ENCODE measurements around the gene GRIK4. TPM values are rescaled to one million over a fixed set of nuclear protein-coding genes. Genes with fewer than 3 reads are reported as not detected.

GRIK4 gene
- total and polyA plus RNA-seq, 2 of the 4 experiments (the other 2 are of a cell fraction): 0.18 to 0.38 TPM

DNA sequence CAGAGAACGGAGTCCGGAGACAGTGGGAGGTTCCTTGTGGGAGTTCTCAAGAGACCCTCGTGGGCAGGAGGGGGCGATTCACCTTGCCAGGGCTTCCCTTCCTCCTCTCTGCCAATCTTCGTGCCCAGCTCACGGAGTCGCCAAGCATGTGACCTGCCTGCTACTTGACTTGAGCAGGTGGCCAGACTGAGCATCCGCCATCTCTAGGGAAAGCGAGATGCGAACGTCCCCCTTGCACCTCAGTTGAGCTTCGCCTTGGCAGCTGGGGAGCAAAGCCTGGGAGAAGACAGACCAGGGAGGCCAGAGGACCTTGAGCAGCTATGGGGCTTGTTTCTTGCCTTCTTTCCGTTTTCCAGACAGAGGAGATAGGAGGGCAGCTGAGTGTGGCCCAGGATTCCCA lies 123.2 kb downstream of the GRIK4 start:
- BruUV-seq (replicated peaks): no TSS peak
- no peaks in the 10 kb centered on the region for H3K36me3 ChIP-seq (ENCODE audit: control insufficient read depth, insufficient read depth, low read length)
- in situ Hi-C loops (cut with MboI; ENCODE audit: low sequenced_read_pairs) (no loop called here), intact Hi-C loops (cut with micrococcal nuclease) (no loop called here), dilution Hi-C loops (cut with HindIII; ENCODE audit: low sequenced_read_pairs, unreplicated experiment) (no loop called here)
- H3K4me2 ChIP-seq (ENCODE audit: low read depth, low read length): no peak overlapping the region
- 68% methylated on average over 5 of the region's 13 CpGs; no CpG with 5 or more reads in 1 of the 2 experiments for WGBS, 2 experiments (ENCODE audit: extremely low coverage in 2 of 2, insufficient read length in 1 of 2)
- H3K23ac ChIP-seq (ENCODE audit: low read depth, low read length): no peak overlapping the region
- no peak overlapping the region for H2BK120ac ChIP-seq (ENCODE audit: low read depth, low read length)
- H2AK5ac ChIP-seq (ENCODE audit: low read depth, low read length): no peak overlapping the region
- H3K56ac ChIP-seq (ENCODE audit: extremely low read depth, insufficient read depth, low read length): no peak overlapping the region
- no peak overlapping the region for H2BK20ac ChIP-seq (ENCODE audit: low read depth, low read length)
- H2BK5ac ChIP-seq (ENCODE audit: low read depth, low read length, poor library complexity, severe bottlenecking): no peak overlapping the region
- H3K9me1 ChIP-seq (ENCODE audit: insufficient read depth, low read length): no peaks in the 10 kb centered on the region
- no peak for DNase-seq
- no peak overlapping the region for H3K27ac ChIP-seq (ENCODE audit: insufficient read depth, low read length)
- no peak overlapping the region for H3K18ac ChIP-seq (ENCODE audit: low read depth, low read length)
- TF ChIP-seq RCOR1 (IDR thresholded peaks at IDR 0.05; ENCODE audit: insufficient replicate concordance, low read length) (no peak), NFE2L2 (IDR thresholded peaks at IDR 0.05; ENCODE audit: low read depth, low read length) (no peak), BHLHE40 (IDR thresholded peaks at IDR 0.05; ENCODE audit: low read depth, low read length) (no peak), MXI1 (IDR thresholded peaks at IDR 0.05; ENCODE audit: borderline replicate concordance, low read depth, low read length) (no peak)
- no peak for ATAC-seq (ENCODE audit: low read depth)
- no peak overlapping the region for H3K14ac ChIP-seq (replicated peaks; ENCODE audit: low read depth, low read length)
- no peak overlapping the region for H3K4me3 ChIP-seq (ENCODE audit: insufficient read depth, low read depth, low read length)
- no peak overlapping the region for H2AFZ ChIP-seq (replicated peaks; ENCODE audit: low read length, poor library complexity)
- no peaks in the 10 kb centered on the region for H4K20me1 ChIP-seq (ENCODE audit: insufficient read depth, low read length)
- no peak overlapping the region for H3K4ac ChIP-seq (ENCODE audit: low read depth, low read length)
- H4K5ac ChIP-seq (ENCODE audit: low read depth, low read length): no peak overlapping the region
- no peaks in the 10 kb centered on the region for H3K79me1 ChIP-seq (ENCODE audit: low read depth in 1 of 2, low read length in 2 of 2)
- CTCF ChIA-PET: no interaction called here
- no peak overlapping the region for H2BK15ac ChIP-seq (ENCODE audit: low read depth, low read length)
- H3K4me1 ChIP-seq (ENCODE audit: control insufficient read depth, insufficient read depth, low read length): no peaks in the 10 kb centered on the region
- H3K27me3 ChIP-seq (ENCODE audit: control insufficient read depth, insufficient read depth, low read length): peaks cover 31% of the 10 kb centered on the region
- no peak overlapping the region for H4K91ac ChIP-seq (ENCODE audit: insufficient read depth, low read depth, low read length)
- H3K9me3 ChIP-seq (ENCODE audit: control insufficient read depth, insufficient read depth, low read length): no peaks in the 10 kb centered on the region
- H4K8ac ChIP-seq (ENCODE audit: low read depth in 2 of 2, low read length in 2 of 2): no peak overlapping the region
- H3K9ac ChIP-seq (ENCODE audit: low read depth, low read length): no peak overlapping the region
- H2AK9ac ChIP-seq (replicated peaks; ENCODE audit: low read depth, low read length, poor library complexity): no peak overlapping the region
- POLR2A ChIA-PET (ENCODE audit: unreplicated experiment): no interaction called here
